Measurements from ENCODE around the gene NCS1.

The NCS1 gene

GRCh38 chr9:130211548-130212226, 39.5 kb downstream of the NCS1 start:
- DNase-seq (ENCODE audit: low read depth in 3 of 3, low spot score in 1 of 3) = no peak

- no peak for DNase-seq (ENCODE audit: low read depth in 3 of 3, low spot score in 1 of 3)
Measured at GRCh38 chr9:130212543-130213297, 40.5 kb downstream of the NCS1 start.

DNA sequence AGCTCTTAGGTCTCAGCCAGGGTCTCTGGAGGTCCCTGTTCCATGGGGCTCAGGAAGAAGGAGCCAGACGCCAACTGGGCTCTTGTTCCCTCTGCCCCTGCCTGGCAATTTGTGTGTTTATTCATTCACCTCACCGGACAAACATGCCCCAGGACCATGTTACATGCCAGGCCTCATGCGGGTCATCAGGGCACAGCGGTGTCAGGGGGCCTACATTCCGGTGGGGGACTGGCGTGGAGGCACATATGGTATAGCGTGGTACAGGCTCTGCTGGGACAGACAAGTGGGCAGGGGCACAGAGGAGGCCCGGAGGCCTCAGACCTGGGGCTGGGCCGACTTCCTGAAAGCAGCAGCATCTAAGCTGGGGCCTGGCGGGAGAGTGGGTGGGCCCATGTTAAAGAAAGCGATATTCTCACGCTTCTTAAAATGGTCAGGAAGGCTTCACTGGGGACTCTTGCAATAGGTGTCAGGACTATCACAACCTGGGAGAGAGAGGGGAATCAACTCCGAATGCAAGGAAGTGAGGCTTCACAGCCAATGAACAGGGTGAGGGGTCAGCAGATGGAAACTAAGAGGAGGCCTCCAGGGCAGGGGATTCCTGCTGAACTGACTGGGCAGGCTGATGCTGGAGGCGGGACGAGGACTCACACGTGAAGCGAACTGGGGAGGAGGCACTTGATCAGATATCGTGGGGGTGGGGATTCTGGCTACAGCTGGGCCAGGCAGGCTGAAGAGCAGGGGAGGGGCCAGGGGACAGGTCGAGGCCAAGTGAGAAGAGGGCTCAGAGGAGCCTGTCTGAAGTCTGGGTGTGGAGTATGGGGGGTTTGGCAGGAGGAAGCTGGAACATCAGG, 41.9 kb downstream of the NCS1 start:
- no peak for DNase-seq (ENCODE audit: low read depth in 3 of 3, low spot score in 1 of 3)

DNA sequence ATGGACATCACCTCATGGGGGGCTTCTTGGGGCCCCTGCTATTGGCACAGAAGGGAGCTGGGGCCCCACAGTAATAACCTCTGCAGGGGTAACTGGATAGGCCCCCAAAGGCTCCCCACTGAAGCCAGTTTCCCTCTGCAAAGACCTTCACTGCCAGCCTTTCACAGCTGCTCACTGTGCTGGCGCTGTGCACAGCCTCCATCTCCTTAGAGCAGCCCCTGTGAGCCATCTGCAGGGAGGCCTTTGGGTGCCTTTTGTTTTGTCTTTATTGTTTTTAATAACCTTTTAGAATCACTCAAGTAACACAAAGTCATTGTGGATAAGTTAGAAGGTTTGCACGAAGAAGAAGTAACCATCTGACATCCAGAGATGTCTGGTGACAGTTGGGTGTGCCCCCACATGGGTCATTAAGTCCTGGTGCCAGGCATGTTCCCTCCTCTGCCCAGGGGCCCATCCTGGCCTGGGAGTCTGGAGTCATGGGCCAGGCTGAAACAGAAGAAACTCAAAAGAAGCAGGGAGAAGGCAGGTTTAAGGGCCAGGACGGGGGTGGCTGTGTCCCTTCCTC, 42.7 kb downstream of the NCS1 start:
- DNase-seq (ENCODE audit: low read depth in 3 of 3, low spot score in 1 of 3) = no peak

DNA sequence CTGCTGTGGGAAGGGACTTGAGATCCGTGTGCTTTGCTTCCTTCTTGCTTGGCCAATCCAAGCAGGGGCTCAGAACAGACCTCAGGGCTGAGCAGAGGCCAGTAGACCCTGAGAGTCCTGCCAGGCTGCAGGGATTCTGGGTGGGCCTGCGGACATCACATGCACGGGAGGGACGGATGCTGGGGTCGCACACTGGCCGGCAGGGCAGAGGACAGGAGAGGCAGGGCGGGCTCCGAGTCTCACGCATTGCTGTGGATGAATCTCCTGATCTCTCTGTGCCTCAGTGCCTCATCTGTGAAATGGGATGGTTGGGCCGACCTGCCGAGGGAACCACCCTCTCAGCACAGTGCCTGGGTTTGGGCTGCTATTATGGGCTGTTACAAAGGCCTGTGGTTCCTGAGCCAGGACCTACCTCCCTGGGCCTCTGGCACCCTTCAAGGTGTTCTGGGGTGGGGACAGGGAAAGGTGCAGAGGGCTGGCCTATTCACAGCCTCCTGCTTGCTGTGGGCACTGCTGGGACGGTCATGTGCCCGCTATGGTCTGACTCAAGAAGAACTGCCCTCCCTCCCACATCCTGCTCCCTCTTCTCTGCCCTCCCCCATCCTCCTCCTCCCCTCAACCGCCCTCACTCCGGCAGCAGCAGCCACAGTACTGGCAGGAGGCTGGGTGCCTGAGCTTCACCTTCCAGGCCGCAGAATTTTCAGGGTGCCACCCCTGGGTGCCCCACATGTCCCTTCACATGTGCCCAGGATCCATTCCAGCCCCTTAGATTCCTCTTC, 43.3 kb downstream of the NCS1 start:
- DNase-seq (ENCODE audit: low read depth in 3 of 3, low spot score in 1 of 3) = no peak

- DNase-seq (ENCODE audit: low read depth in 3 of 3, low spot score in 1 of 3) = no peak
Measured at GRCh38 chr9:130217838-130218237, 45.6 kb downstream of the NCS1 start.

GRCh38 chr9:130219661-130220096, 47.5 kb downstream of the NCS1 start:
- DNase-seq (ENCODE audit: low read depth in 3 of 3, low spot score in 1 of 3) = no peak

DNA sequence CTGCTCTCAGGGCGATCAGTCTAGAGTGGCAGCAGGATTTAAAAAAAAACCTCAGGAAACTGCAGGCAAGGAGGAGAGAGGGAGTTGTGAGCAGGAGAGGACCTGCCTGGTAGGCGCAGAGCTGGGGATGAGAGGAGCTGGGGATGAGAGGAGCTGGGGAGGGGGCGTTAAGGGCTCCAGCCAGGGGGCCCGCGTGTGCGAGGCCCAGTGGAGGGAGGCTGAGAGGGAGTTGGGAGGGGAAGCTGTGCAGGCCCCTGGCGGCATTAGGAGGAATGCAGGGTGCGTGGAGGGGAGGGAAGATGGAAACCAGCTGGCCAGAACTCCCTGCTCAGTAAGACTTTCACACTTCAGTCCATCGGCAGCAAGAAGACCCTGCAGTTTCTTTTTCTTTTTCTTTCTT, 48.1 kb downstream of the NCS1 start:
- DNase-seq (ENCODE audit: low read depth in 3 of 3, low spot score in 1 of 3) = no peak

DNA sequence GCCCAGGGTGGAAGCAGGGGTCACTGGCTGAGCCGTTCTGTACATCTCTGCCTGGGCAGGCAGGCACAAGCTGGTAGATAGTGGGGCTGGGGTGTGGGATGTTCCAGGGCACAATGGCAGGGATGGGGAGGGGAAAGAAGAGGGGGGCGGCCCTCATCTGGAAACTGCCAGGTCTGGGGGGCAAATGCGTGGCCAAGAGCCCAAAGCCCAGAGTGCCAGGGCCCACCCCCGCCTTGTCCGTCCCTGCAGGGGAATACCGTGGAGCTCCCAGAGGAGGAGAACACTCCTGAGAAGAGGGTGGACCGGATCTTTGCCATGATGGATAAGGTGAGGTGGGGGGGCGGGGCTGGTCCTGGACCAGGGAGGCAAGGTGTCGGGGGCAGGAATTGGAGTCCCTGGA, 50.6 kb downstream of the NCS1 start:
- DNase-seq (ENCODE audit: low read depth in 3 of 3, low spot score in 1 of 3) = no peak

GRCh38 chr9:130225071-130225470, 52.9 kb downstream of the NCS1 start:
- no peak for DNase-seq (ENCODE audit: low read depth in 3 of 3, low spot score in 1 of 3)

GRCh38 chr9:130225586-130225985, 53.4 kb downstream of the NCS1 start:
- no peak for DNase-seq (ENCODE audit: low read depth in 3 of 3, low spot score in 1 of 3)

- DNase-seq (ENCODE audit: low read depth in 3 of 3, low spot score in 1 of 3) = no peak
Measured at GRCh38 chr9:130226112-130226511, 53.9 kb downstream of the NCS1 start.

GRCh38 chr9:130227833-130228232, 55.6 kb downstream of the NCS1 start:
- DNase-seq (ENCODE audit: low read depth in 3 of 3, low spot score in 1 of 3) = no peak

- DNase-seq (ENCODE audit: low read depth in 3 of 3, low spot score in 1 of 3) = no peak
Measured at GRCh38 chr9:130229759-130230158, 57.6 kb downstream of the NCS1 start.

DNA sequence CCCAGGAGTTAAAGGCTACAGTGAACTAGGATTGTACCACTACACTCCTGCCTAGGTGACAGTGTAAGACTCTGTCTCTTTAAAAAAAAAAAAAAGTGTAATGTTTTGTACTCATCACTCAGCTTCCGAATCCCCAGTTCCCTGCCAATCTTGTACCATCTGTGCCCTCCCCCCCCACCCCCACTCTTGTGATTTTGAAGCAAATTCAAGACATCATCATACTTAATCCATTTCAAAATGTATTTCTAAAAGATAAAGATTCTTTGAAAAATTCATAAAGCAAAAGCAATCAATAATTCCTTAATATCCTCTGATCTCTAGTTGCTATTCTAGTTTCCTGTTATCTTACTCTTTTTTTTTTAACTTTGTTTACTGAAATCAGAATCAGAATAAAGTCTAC, 58.4 kb downstream of the NCS1 start:
- no peak for DNase-seq (ENCODE audit: low read depth in 3 of 3, low spot score in 1 of 3)

DNA sequence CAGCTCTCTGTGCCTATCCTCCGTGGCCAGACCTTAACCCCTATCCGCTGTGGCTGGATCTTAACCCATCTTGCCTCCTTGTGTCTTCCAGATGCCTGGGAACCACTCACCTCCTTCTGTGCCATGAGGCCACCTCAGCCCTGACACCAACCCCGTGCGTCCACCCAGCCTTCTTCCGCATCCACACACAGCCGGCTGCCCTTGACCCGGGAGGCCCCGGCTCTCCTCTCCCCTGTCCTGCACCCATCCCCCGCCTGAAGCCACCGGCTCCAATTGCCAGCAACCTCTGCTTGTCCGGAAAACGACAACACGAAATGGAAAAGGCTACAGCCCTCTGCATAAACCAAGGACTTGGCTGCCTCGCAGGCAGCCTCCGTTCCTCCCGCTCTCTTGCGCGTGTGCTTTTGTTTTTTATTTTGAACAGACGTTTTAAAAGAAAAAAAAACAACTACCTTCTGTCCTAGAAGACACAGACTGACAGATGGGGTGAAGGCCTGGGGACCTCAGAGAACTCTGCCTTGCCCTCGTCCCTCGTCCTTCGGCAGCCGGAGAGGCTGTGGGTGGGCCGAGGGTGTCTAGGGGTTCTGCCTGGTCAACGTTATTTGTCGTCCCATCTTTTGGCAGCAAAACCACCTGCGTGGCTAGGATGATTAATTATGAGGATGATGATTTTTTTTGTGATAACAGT, 60.8 kb downstream of the NCS1 start:
- no peak for DNase-seq (ENCODE audit: low read depth in 3 of 3, low spot score in 1 of 3)

DNA sequence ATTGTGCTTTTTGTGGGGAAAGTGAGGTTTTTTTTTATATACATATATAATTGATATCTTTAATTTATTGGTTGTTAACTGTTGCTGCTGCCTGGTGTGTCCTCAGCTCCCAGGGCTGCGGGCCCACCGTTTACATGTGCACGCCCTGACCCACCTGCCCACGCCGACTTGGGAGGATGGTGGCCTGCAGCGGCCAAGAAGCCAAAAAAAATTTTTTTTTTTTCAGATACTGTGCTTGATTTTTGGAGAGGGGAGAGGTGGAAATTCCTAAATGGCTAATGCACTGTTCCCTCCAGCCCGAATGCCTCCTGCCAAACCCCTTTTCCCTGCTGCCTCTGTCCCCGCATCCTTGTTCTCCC, 61.4 kb downstream of the NCS1 start:
- DNase-seq (ENCODE audit: low read depth in 3 of 3, low spot score in 1 of 3) = no peak

DNA sequence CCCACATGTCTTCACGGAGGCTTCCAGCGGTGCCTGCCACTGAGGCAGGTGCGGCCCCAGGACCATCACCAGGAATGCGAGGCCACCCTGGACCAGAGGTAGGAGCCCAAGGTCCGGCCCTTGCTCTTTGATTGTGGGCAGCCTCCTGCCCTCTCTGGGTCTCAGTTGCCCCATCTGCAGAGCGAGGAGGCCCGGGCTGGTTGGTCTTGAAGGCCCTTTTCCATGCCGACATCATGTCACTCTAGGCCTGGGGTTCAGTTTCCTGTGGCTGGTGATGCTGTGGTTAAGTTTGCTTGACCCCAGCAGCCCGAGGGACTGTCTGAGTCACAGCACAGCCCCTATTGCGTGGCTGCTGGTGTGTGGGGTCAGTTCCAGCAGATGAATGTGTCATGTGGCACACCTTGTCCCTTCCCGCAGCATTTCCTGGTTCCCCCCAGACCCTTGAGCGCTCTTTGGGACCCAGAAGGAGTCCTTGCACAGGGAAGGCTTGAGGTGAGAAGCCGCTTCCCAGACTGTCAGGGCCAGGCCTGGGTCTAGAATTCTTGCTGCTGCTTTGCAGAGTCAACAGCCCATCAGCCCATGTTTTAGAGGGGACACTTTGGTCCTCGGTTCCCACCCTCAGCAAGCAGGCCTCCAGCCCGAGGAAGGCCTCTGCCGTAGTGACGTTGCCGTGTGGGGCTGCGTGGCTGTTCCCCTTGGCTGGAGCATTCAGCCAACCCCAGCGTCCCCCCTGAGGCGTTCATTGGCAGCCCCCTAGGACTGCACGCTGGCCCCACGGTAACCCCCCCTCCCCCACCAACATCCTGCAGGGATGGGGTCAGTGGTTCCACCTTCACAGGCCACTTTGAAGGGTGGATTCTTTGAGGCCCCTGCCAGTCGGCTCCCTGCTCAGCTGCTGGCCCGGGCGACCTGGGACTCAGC, 62.4 kb downstream of the NCS1 start:
- no peak for DNase-seq (ENCODE audit: low read depth in 3 of 3, low spot score in 1 of 3)
